Heart right ventricle (tissue), 16 donors: ENCODE measurements around the gene DTNB. TPM values are rescaled to one million over a fixed set of nuclear protein-coding genes. Genes with fewer than 3 reads are reported as not detected.
A peak's percentile ranks its signal among the peaks of the same experiment; 100 is the strongest.

Experiments used
- ATAC-seq, 8 donors: fragments of 200-7000 bp; cut with Tn5 transposase; one replicate each; pipeline ENCODE4 v1.9.1; 2020; ENCODE audit warnings: mild to moderate bottlenecking in 8 of 8, moderate library complexity in 8 of 8, moderate number of reproducible peaks in 1 of 8
- DNase-seq, 2 donors: peaks; one replicate each; pipeline ENCODE4 v3.0.0-alpha.2; 2020
- H3K27ac ChIP-seq, 10 donors: fragments of 200-600 bp; sonication (generic) in 2 of 10; one replicate each; pipeline versions ENCODE4 v1.5.0 to v1.8.0; 2020 to 2022; ENCODE audit warnings: mild to moderate bottlenecking in 3 of 10
- H3K27me3 ChIP-seq, 7 donors: fragments of 200-600 bp; one replicate each; pipeline ENCODE4 v1.8.0; 2021 to 2022; ENCODE audit warnings: mild to moderate bottlenecking in 2 of 7
- H3K36me3 ChIP-seq, 9 donors: fragments of 200-600 bp; sonication (generic) in 1 of 9; one replicate each; pipeline versions ENCODE4 v1.5.0 to v1.8.0; 2020 to 2022; ENCODE audit warnings: mild to moderate bottlenecking in 2 of 9
- H3K4me1 ChIP-seq, 9 donors: fragments of 200-600 bp; sonication (generic) in 1 of 9; one replicate each; pipeline versions ENCODE4 v1.5.0 to v1.8.0; 2020 to 2022; ENCODE audit warnings: mild to moderate bottlenecking in 4 of 9
- H3K4me3 ChIP-seq, 10 donors: fragments of 200-600 bp; sonication (generic) in 2 of 10; one replicate each; pipeline versions ENCODE4 v1.5.0 to v1.8.0; 2020 to 2022; ENCODE audit warnings: mild to moderate bottlenecking in 7 of 10, moderate library complexity in 2 of 10
- H3K9me3 ChIP-seq, 11 donors: fragments of 200-600 bp in 10 of 11; sonication (generic) in 2 of 11; one replicate each; pipeline versions ENCODE4 v1.5.0 to v1.8.0; 2013 to 2022; ENCODE audit warnings: mild to moderate bottlenecking in 2 of 11, control low read depth in 1 of 11, moderate library complexity in 1 of 11
- whole genome bisulfite sequencing, 2 donors: extraction: QIAGEN DNeasy Blood & Tissue Kit; methylation state at CpG; one replicate each; pipeline ENCODE4 v1.1.7; 2013; ENCODE audit warnings: inconsistent platforms in 1 of 2; 5-methylcytosine and 5-hydroxymethylcytosine counted together
- intact Hi-C, 10 donors: fragments of 100-400 bp; cut with DNase I; formaldehyde crosslinking; loops; one replicate each; pipeline versions ENCODE4 v1.11.1 to v1.14.2; 2022
- polyA plus RNA-seq, 2 donors: library from polyadenylated mRNA; stranded (reverse); fragments of 200-250 nt; gene quantifications; one replicate each; pipeline ENCODE4 v1.2.3, GENCODE V29; 2013
- total RNA-seq, 10 donors: library from RNA; stranded (reverse); fragmentation: NEBNext Ultra II Directional in 3 of 10; extraction: Animal tissue kit (Norgen Biotek cat#: 25700) in 3 of 10; gene quantifications; one replicate each; pipeline versions ENCODE4 v1.2.1 to v1.2.4, GENCODE V29; 2021 to 2023
- TF ChIP-seq, protein P1 (sequence below), 9 donors: fragments of 200-600 bp; sonication (generic) in 2 of 9; IDR thresholded peaks; one replicate each; pipeline versions ENCODE4 v1.5.0 to v1.8.0; 2021 to 2022; ENCODE audit warnings: antibody characterized with exemption in 9 of 9, mild to moderate bottlenecking in 5 of 9, moderate library complexity in 1 of 9
- donor health status: Arrhythmogenic right ventricular cardiomyopathy.
- donor health status: ischemic (EF 13 %, LVEDD 7.1; RV severe dilation, severe dysfunction).
- donor health status: healthy with polysubstance abuse.
- donor health status: DM: no; HTN: yes; CAD: no.
- donor health status: DM: no; HTN: no; CAD: no.
- donor health status: ischemic (EF 25% LVEDD 6.9; RV normal size, moderate dysfunction).
- donor health status: ischemic (EF 25% LVEDD 5.7; RV mildly dilated, moderate dysfunction).
- donor health status: healthy.
- donor health status: DM: yes; HTN: yes; CAD: no.
- donor health status: Ischemic cardiomyopathy.
- donor health status: ischemic (EF 35%, LVEDD 5.7; RV mildly dilated, moderate dysfunction).
- donor health status: nonischemic (EF 11% LVEDD 7.7; RV severe dilation, severe dysfunction).
- donor health status: DM: yes; HTN: yes; CAD: no.
- donor health status: PGD.
- donor health status: ischemic (EF 29% LVEDD 5.4; RV normal size, mild dysfunction).
- donor health status: nonischemic (EF 23%, LVEDD 6.1; RV moderate dilation, normal function).

Gene DTNB
- total and polyA plus RNA-seq, 12 donors, result 2.8 to 11.3 (median 7.8) TPM

DNA sequence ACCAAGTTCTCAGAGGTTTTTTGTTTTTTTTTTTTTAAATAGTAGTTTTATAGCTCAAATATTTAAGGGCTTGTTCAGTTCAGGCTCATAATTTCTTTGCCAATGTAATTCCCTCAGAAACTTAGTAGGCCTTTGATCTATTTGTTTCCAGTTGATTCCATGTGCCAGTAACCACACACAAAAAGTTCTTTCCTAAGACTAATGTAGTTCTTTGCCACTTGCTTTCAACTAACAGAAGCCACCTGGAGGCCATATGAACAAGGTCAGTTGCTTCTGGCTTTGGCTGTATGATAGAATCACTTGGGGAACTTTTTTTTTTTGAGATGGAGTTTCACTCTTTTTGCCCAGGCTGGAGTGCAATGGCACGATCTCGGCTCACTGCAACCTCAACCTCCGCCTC lies 100.7 kb downstream of the DTNB start:
- Histone ChIP-seq H3K27me3 (no peaks in the 10 kb centered on the region), H3K9me3 (no peaks in the 10 kb centered on the region), H3K27ac (no peak overlapping the region), H3K36me3 (peaks cover 0 to 6% (median 0%) of the 10 kb centered on the region in 9 donors), H3K4me1 (peaks cover 0 to 16% (median 6%) of the 10 kb centered on the region in 9 donors), H3K4me3 (no peak overlapping the region)
- TF ChIP-seq, protein P1, sequence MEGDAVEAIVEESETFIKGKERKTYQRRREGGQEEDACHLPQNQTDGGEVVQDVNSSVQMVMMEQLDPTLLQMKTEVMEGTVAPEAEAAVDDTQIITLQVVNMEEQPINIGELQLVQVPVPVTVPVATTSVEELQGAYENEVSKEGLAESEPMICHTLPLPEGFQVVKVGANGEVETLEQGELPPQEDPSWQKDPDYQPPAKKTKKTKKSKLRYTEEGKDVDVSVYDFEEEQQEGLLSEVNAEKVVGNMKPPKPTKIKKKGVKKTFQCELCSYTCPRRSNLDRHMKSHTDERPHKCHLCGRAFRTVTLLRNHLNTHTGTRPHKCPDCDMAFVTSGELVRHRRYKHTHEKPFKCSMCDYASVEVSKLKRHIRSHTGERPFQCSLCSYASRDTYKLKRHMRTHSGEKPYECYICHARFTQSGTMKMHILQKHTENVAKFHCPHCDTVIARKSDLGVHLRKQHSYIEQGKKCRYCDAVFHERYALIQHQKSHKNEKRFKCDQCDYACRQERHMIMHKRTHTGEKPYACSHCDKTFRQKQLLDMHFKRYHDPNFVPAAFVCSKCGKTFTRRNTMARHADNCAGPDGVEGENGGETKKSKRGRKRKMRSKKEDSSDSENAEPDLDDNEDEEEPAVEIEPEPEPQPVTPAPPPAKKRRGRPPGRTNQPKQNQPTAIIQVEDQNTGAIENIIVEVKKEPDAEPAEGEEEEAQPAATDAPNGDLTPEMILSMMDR (IDR thresholded peaks at IDR 0.05), result no peak
- intact Hi-C loops, result no loop called here
- DNase-seq (no peak), ATAC-seq (no peak)
- 96 to 97% methylated on average over 3 of the region's 3 CpGs for WGBS, 2 donors

DNA sequence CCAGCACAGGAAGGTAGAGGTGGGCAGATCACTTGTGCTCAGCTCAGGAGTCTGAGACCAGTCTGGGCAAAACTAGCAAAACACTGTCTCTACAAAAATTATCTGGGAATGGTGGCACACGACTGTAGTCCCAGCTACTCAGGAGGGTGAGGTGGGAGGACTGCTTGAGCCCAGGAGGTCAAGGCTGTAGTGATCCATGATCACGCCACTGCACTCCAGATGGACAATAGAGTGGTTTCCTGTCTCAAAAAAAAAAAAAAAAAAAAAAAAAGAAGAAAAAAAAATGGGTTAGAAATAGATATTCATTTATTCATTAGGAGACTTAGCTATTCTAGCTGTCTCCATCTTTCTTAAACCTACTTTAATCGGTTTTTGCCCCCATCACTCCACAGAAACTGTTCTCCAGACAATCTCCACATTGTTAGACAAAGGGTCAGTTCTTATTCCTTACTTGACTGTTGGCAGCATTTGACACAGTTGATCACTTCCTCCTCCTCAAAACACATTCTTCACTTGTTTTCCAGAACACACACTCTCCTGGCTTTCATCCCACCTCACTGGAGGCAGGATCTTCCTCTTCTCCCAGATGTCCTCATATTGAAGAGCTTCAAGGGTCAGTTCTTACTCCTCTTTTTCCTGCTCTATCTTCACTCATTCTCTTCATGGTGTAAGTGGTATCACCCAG lies 103.1 kb downstream of the DTNB start:
- WGBS, 2 donors, result 50 to 60% methylated on average over 3 of the region's 3 CpGs
- TF ChIP-seq, protein P1 (IDR thresholded peaks at IDR 0.05), result no peak
- intact Hi-C loops, result no loop called here
- peaks cover 0 to 31% (median 9%) of the 10 kb centered on the region in 9 donors for H3K4me1 ChIP-seq
- H3K27me3 ChIP-seq, result no peaks in the 10 kb centered on the region
- no peaks in the 10 kb centered on the region for H3K9me3 ChIP-seq
- ATAC-seq, result peak in 3 of 8 donors; percentile 29 to 45 (median 45)
- no peaks in the 10 kb centered on the region for H3K36me3 ChIP-seq
- H3K27ac ChIP-seq, result peak overlapping the region in 1 of 10 donors; percentile 32
- DNase-seq, result no peak
- H3K4me3 ChIP-seq, result no peak overlapping the region

DNA sequence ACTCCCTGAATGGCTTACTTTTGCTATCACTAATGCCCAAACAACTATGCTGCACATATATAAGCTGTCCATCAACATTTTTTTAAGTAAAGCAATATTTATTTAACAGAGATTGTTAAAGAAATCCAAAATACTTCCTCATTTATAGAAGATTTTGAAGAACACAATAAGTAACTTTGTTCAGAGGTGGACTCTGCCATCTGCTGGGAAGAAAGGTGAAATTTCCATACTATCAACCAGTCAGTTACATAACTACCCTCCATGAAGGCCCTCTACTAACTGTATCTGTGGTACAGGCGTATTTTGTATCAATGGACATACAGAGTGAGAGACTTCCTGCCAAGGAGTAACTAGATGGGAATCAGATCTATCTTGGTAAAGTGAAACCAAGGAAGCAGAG lies 106.0 kb downstream of the DTNB start:
- Histone ChIP-seq H3K27me3 (no peaks in the 10 kb centered on the region), H3K4me3 (no peak overlapping the region), H3K9me3 (no peaks in the 10 kb centered on the region), H3K36me3 (no peaks in the 10 kb centered on the region), H3K4me1 (peaks cover 0 to 31% (median 9%) of the 10 kb centered on the region in 9 donors), H3K27ac (peak overlapping the region in 2 of 10 donors; percentile 36 to 77)
- ATAC-seq (peak in 5 of 8 donors; percentile 54 to 68 (median 63)), DNase-seq (no peak)
- 74 to 80% methylated on average over 1 of the region's 1 CpG for WGBS, 2 donors
- intact Hi-C loops, result no loop called here
- TF ChIP-seq, protein P1 (IDR thresholded peaks at IDR 0.05), result peak in 7 of 9 donors; percentile 37 to 60 (median 50)

- intact Hi-C loops, result no loop called here
- peak in 7 of 8 donors; percentile 60 to 72 (median 67) for ATAC-seq
- H3K36me3 ChIP-seq, result no peaks in the 10 kb centered on the region
- H3K27me3 ChIP-seq, result no peaks in the 10 kb centered on the region
- no peak for DNase-seq
- H3K4me3 ChIP-seq, result no peak overlapping the region
- 36 to 50% methylated on average over 2 of the region's 2 CpGs for WGBS, 2 donors
- no peaks in the 10 kb centered on the region for H3K9me3 ChIP-seq
- peaks cover 0 to 31% (median 9%) of the 10 kb centered on the region in 9 donors for H3K4me1 ChIP-seq
- peak overlapping the region in 2 of 10 donors; percentile 36 to 77 for H3K27ac ChIP-seq
- TF ChIP-seq, protein P1 (IDR thresholded peaks at IDR 0.05), result no peak
Measured at GRCh38 chr2:25566694-25567093, 106.7 kb downstream of the DTNB start.
